GM18858 (cell line): Measurements from ENCODE around the gene IL1F10.

ENCODE experiments used
- ATAC-seq: cut with Tn5 transposase; IDR thresholded peaks from one replicate; pipeline ENCODE4 v1.9.1; 2021; ENCODE audit not compliant: unreplicated experiment

The IL1F10 gene

DNA sequence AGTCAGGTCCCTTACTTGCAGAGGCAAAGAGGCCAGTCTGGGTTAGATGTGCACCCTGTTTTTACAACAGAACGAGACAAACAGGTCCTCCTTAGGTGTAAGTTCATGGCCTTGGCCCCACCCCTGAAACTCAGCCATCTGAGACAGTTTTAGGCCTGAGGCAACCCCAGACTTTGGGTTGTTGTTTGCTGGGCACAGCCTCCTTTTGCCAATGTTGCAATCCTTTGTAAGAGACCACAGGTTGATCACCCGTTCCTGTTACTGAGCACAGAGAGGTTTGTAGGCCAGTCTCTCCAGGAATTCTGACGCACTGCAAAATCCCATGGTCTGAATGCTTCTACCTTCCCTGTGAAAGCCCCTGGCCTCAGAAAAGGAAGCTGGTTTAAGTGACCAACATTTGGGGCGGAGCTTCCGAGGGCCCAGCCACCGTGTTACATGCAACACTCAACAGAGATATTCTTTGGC is 44.1 kb downstream of the IL1F10 start:
- no peak for ATAC-seq

DNA sequence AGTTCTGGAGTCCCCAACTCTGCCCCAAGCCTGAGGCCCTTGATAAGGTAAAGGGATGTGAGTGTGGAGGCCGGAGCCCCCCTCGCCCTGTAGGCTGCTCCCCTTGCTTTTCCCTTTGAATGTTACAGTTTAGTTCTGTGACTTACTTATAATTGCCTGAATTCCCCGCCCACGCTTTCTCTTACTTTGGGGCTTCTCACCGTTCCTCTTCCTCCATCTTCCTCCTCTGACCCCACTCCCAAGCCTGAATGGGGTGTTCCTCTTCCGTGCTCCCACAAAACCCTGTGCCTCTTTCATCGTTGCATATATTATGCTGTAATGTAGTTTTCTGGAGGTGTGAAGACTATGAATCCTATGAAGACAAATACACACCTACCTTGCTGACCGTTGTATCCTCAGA is 44.7 kb downstream of the IL1F10 start:
- no peak for ATAC-seq

DNA sequence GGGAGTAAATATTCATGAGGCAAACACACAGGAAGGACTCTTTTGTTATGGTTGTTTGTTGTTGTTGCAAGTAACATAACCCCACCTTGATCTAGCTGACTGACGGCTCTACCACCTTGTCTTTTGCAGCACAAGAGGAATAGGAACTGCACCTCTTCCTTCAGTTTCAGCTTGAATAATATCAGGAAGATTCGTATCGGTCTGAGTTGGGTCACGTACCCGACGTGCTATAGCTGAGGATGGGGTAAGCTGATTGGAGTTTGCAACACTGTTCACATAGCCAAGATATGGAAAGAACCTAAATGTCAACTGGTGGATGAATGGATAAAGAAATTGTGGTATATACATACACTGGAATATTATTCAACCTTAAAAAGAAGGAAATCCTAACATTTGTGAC is 45.1 kb downstream of the IL1F10 start:
- no peak for ATAC-seq

DNA sequence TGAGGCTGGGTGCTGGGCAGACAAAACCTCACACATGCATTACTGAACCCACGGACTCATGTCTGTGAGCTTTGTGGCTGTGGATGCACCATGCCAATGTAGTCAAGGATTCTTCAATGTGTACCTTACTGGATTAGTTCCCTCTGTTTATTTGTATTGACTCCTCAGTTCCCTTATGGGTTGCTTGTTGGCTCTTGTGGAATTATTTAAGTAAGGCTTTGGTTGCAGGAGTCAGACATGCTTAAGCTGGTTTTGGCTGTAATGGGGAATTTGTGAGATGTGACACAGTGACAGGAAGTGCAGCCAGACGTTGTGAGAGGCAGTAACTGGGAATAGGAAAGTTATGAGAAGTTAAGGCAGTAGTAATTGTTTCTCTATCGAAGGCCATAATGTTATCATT is 46.0 kb downstream of the IL1F10 start:
- no peak for ATAC-seq

DNA sequence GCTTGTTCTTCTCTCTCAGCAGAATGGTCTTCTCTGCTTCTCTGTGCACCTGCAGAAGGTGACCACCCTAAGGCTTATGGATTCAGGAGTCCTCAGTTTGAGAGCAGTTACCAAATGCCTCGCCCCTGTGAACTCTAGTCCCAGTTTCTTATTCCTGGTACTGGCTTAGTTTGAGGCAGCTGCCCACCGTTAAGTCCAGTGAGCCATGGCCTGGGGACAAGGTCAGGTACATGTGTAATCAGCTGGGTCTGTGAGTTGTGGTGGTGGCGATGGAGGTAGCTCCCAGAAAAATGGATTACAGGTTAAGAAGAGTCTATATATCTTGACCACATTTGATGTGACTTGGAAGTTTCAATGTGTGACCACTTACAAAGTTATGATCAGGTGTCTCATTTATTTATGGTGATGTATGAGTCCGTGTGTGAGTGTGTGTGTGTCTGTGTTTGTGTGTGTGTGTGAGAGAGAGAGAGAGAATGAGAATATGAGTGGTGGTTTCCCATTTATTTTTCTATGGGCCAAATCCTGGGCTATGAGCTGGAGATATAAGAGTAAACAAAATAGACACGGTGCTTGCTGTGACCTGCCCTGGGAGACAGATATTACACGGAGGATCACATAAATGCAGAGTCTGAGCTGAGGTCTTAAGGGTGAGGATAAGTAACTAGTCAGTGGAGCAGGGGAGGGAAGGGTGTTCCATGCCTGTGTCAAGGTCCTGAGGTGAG is 46.6 kb downstream of the IL1F10 start:
- ATAC-seq, result no peak

DNA sequence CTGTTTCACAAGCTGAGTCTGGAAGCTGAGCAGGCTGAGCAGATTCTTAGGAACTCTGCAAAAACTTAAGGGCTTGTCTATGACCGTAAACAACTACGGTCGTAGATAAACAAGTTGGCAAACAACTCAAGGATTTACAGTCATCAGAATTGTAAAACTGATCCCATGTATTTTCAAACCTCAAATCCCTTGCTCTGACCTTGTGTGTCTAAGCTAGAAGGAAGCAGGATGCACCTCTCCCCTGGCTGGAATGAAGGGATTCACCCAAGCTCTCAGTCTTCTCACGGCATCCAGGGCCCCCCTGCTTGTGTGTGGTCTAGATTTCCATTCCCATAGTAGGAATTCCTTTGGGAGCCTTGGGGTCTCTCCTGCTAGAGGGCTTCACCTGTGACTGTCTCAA is 47.2 kb downstream of the IL1F10 start:
- no peak for ATAC-seq

DNA sequence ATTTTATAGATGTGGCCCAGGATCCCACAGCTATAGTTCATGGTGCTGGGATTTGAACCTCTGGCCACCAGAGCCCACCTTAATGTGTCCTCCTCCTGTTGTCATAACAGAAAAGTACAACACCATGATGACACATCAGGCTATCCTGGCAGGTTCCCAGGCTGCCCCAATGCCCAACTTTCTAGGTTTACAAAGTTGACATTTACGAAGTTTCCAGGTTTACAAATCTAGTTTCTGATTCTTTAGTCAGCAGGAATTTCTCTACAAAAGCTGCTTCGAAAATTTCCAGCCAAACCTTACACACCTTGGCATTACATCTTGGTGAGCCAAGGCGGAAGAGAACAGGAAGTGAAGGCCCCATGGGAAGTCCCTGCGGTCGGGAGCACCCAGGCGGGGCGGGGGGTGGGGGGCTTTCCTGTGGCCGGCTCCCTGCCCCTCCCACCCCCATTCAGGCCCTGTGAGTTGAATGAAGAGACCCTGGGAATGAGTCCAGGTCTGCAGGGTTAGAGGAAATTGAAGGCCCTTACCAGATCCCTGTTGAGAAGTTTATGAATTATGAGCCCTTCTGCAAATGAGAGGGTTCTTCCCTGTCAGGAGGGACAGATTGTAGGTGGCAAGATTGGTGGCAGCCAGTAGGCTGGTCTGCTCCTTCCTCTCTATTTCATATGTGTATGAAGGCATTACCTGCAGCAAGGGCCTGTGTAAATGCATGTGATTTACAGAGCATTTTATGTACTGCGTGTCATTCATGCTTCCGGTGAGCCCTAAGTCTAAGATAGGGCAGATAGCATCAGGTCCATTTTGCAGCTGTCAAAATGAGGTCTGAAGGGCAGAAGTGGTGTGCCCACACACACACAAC is 48.6 kb downstream of the IL1F10 start:
- no peak for ATAC-seq

DNA sequence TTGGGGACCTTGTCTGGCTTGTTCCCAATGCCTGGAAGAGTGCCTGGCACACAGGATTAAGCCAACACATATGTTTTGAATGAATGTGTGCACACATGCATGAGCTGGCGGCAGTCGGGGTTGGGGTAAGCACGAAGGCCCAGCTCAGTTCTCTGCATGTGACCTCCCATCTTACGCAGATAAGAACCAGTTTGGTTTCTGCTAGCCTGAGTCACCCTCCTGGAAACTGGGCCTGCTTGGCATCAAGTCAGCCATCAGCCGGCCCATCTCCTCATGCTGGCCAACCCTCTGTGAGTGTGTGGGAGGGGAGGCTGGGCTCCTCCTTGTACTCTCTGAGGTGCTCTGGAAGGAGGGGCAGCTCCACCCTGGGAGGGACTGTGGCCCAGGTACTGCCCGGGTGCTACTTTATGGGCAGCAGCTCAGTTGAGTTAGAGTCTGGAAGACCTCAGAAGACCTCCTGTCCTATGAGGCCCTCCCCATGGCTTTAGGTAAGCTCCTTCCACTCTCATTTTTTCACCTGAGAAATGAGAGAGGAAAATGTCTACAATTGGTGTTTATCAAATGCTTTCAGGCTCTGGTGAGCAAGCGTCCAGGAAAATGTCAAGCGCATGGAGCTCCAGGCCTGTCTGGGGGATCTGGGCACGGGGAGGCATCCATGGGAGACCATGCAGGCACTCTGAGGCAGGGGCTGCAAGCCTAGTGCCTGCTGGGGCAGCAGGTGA is 49.9 kb downstream of the IL1F10 start:
- no peak for ATAC-seq

DNA sequence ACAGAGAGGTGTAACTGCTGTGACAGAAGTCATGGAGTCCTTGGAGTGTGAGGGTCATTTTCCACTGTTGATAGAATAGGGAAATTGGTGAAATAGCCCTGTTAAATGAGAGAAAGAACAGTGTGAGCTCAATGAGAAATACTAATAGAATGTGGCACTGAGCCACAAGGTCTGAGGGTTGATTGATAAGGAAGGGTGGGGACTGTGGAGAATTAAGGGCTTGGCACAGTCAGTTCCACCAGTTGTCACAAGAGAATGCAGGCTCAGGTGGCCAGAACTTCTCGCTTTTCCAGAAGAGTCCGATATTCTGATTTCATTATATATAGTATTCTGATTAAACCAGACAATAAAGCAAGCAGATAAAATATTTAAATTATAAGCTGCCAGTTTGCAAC is 50.5 kb downstream of the IL1F10 start:
- ATAC-seq, result no peak

DNA sequence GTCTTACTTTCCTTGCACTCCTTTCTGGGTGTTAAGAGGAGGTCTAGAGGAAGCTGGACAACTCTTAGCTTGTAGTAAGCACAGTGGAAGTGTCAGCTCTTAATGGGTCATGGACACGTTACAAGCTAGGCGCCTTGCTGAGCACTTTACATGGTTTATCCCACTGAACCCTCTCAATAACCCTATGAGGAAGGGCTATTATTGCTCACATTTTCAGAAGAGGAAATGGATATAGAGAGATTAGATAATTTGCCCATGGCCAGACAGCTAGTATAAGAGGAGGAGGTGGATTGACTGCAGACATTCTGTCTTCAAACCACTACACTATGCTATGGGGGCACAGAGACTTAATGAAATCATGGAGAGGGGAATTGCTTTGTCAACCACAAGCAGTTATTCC is 51.3 kb downstream of the IL1F10 start:
- ATAC-seq, result no peak

DNA sequence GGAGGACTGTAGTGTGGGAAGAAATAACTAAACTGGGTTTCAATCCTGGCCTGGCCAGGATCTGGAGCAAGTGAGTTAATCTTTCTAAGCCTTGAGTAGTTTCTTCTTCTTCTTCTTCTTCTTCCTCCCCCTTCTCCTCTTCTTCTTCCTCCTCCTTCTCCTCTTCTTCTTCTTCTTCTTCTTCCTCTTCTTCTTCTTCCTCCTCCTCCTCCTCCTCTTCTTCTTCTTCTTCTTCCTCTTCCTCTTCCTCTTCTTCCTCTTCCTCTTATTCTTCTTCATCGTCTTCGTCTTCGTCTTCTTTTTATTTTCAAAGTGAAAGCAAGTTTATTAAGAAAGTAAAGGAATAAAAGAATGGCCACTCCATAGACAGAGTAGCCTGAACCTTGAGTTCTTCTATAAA is 53.1 kb downstream of the IL1F10 start:
- no peak for ATAC-seq

DNA sequence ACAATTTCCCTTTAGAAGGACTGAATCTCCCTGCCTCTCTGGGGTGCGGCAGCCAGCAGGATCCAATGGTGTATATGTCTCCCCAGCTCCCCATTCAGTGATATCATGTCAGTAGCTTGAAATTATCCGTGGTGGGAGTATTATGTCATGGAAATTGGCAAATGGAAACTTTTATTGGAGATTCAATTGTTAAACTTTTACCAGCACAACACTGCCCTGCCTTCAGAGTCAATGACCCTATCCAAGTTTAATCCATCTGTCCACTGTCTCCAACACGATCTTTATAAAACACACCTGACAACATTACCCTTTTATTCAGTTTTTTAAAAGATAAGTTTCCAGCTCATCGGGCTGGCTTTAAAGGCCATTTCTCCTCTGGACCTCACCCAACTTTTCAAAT is 54.6 kb downstream of the IL1F10 start:
- ATAC-seq, result no peak

DNA sequence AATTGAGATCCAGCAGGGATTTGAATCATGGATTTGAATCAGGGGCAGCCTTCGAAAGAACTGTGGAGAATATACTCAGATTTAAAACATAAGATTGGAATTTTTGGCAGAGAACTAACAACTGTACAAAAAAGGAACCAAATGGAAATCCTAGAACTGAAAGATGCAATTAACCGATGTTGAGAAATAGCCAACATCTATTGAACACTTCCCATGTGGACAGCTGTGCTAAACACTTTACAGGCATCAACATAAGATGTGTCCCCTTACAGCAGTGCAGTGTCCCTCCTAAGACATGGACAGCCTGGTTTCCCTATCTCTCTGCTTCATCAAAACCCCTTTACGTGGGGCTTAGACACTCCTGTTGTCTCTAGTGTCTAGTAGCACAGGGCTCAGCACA is 56.0 kb downstream of the IL1F10 start:
- ATAC-seq, result no peak

DNA sequence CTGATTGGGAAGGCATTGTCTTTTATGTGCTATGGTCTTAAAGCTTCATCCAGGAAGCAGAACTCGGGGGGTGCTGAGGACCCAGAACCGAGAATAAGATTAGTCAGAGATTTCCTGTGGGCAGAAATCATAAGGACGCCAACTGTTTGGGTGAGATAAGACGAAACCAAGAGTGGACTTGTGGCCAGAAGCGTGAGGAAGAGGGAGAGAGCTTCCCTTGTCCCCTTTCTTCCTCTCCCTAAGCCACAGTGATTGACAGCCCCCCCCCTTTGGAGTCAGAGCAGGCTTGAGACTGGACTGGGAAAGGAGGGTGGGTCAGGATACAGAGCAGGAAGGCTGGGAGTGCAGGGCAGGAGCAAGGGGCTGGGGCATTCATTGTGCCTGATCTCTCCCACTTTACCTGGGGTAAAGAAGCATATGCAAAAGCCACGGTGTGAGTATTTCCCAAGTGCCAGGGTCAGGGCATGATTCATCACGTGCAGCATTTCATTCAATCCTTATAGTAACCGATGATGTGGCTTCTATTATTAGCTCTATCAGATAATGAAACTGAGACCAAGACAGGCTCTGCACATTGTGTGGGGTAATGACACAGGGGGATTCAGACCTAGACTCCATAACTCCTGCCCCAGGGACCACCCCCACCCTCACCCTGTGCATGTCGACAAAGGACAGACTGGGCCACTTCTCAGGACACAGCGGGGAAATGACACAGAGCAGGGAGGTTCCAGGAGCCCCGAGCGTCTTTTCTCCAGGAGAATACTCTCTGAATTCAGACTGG is 56.6 kb downstream of the IL1F10 start:
- ATAC-seq, result no peak
